Superior temporal gyrus (tissue), 1 donor: Measurements from ENCODE around the gene GNGT2.
A peak's percentile ranks its signal among the peaks of the same experiment; 100 is the strongest.

Experiments used
- DNase-seq: peaks from one replicate; pipeline ENCODE4 v3.0.0-alpha.2; 2016; ENCODE audit errors: extremely low spot score

Gene GNGT2

GRCh38 chr17:49210158-49211029, at the start of gene GNGT2, which contains the start of gene ABI3:
Gene GNGT2 (minus strand): TSS chr17:49210574. CDS start chr17:49207422, 3,152 bp downstream.
Gene ABI3 (plus strand): TSS chr17:49210707. CDS start chr17:49210725, 18 bp downstream.
- DNase-seq, result no peak

DNA sequence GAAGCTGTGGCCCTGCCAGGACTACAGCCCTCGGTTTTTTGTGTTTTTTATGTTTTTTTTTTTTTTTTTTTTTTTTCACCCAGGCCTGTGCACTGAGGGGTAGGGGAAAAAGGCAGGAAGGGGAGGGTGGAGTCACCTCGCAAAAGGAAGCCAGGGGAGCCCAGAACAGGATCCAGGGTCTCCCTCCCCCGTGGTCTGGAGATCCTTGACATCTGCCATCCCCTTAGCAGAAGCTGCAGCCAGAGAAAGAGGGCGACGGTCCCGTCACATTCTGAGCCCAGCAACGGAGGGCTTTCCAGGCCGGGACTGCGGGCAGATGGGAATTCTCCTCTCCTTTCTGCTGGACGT, 49.3 kb upstream of the GNGT2 start:
- no peak for DNase-seq

DNA sequence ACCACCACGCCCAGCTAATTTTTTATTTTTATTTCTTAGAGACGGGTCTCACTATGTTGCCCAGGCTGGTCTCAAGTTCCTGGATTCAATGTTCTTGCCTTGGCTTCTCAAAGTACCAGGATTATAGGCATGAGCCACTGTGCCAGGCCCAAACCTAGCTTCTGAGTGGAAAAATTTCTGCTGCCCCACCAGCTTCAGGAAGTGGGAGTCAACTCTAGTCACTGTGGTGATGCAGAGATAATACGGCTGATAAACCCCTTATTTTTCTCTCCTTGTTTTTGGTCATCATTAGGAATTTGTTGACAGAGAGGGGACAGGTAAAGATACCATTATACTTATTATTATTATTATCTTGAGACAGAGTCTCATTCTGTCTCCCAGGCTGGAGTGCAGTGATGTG, 48.0 kb upstream of the GNGT2 start:
- DNase-seq, result no peak

- no peak for DNase-seq
These were observed 44.8 kb upstream of the GNGT2 start for GRCh38 chr17:49255125-49255524.

- no peak for DNase-seq
These were observed 43.7 kb upstream of the GNGT2 start for GRCh38 chr17:49254066-49254465.

GRCh38 chr17:49252148-49252695, 41.8 kb upstream of the GNGT2 start:
- DNase-seq, result no peak

DNA sequence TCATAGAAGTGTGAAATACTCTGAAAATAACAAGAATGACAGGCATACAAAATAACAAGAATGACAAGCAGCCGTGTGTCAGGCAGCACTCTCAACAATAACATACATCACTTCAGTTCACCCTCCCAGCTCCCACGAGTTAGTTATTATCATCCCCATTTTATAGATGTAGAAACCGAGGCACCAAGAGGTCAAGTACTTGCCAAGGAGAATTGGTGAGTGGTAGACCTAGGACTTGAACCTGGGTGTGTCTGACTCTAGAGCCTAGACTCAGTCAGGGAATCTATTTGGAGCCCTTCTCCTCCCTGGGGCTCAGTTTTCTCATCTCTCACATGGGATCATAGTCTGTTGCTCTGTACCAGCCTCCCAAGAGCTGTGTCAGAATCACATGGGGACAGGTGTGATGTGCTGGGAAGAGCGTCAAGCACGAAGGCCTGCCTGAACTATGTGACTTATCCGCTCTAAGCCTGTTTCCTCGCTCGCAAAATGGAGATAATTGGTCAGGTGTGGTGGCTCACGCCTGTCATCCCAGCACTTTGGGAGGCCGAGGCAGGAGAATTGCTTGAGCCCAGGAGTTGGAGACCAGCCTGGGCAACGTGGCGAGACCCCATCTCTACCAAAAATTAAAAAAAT, 39.6 kb upstream of the GNGT2 start:
- no peak for DNase-seq

DNA sequence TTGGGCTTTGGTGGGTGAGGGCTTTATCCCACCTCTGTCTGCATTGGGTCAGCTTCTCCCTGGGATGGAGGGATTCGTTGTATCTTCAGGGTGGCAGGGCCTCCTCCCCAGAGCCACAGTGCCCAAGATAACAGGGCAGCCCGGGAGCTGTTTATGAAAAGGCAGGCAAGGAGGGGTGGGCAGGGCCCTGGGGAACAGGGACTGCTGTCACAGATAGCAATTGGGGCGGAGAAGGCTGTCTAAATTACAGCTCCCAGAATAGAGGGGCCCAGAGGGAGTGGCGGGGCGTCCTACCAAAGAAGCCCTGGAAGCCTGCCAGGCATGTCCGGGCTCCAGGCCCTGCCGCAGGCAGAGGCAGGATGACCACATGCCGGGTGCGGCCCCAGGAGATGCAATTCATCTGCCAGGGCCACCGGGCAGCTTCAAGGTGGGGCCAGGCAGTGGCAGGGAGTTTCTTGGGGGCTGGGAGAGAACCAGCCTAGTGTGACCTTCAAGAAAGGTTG, 39.0 kb upstream of the GNGT2 start:
- DNase-seq, result no peak

GRCh38 chr17:49247944-49248343, 37.6 kb upstream of the GNGT2 start:
- no peak for DNase-seq

- no peak for DNase-seq
These were observed 34.5 kb upstream of the GNGT2 start for GRCh38 chr17:49244839-49245238.

DNA sequence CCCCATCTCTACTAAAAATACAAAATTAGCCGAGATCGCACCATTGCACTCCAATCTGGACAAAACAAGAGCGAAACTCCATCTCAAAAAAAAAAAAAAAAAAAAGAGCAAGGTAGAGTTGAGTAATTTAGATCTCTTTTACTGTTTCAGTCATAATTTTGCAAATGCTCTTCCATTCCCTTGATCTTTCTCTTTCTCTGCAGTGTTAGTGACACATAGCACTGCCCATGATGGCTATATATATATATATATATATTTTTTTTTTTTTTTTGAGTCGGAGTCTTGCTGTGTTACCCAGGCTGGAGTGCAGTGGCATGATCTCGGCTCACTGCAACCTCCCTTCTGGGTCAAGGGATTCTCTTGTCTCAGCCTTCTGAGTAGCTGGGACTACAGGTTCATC, 32.4 kb upstream of the GNGT2 start:
- DNase-seq, result no peak

- no peak for DNase-seq
These were observed 31.5 kb upstream of the GNGT2 start for GRCh38 chr17:49241692-49242397.

- DNase-seq, result no peak
These were observed 30.7 kb upstream of the GNGT2 start for GRCh38 chr17:49241040-49241439.

GRCh38 chr17:49240619-49241018, 30.2 kb upstream of the GNGT2 start:
- DNase-seq, result no peak

DNA sequence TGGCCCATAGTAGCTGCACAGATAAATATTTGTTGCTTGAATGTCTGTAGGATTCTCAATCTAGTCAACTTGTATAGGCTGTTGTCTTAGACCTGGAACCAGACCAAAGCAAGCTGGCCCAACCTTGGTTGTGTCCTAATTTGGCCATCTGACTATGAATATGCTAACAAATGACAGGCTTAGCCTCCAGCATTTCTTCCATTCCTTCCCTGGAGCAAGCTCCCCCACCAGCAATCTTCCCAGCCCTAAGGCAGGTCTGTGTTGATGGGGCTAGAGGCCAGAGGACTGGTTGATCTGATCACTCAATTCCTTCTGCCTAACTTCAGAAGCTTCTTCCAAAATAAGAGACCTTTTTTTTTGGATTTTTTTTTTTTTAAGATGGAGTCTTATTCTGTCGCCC, 29.6 kb upstream of the GNGT2 start:
- DNase-seq, result no peak

DNA sequence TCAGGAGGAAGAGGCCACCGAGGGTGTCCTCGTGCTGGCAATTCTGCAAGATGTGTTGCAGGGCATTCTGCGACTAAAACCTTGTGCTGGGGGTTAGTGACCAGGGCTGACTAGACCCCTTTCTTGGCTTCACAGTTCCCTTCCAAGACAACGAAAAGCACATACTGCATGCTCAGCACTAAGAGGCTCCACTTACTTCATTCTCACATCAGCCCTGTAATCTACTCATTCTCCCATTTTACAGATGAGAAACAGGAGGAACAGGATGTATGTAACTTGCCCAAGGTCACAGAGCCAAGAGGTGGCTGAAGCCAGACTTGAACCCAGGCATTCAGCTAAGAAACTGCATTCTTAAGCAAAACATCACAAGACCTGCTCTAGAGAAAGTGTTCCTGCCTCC, 25.5 kb upstream of the GNGT2 start:
- DNase-seq, result no peak

GRCh38 chr17:49234509-49235080, 24.2 kb upstream of the GNGT2 start:
- no peak for DNase-seq

- no peak for DNase-seq
These were observed 21.2 kb upstream of the GNGT2 start for GRCh38 chr17:49231563-49231894.

DNA sequence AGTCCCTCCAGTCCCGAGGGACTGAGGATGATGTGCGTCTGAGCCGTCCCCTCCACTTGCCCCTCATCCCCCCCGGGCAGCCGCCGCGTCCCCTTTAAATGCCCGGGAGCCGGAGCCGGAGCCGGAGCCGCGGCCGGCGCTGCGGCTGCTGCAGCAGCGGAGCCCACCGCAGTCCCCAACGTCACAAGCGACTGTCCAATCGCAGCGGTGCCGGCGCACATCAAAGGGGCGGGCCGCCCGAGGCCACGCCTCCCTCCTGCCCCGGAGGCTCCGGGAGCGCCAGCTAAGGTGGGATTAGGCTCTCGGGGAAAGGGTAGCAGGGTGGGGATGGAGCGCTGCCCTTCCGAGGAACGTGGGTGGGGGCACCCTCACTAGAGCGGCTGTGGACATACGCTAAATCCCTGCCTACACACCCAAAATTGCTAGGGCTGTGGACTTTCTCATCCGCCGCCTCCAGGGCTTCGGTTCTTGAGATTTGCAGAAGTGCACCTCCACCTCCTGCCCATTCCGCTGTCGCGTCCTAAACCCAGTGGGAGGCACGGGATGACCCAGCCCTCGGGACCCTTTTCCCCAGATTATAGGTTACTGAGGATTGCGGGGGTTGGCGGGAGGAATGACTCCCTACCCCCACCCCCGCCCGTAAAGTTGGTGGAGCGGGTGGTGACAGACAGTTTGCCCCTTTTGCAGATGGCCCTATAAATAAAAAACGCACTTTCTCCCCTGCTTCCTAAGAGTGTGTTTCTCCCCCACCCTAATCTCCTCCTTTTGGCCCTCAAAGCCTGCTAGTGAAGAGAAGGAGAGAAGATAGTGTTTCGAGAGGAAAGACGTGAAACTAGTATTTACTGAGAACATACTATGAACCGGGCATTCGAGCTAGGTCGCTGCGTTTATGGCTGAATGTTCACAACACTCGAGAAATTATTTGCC, 20.5 kb upstream of the GNGT2 start, which contains the start of gene PHOSPHO1:
Gene PHOSPHO1, minus strand, starts transcription at position 152 of the 927 bp plus-strand sequence. CDS start 4,096 bp downstream, outside the sequence.
- DNase-seq, result peak; percentile 81

- no peak for DNase-seq
These were observed 19.6 kb upstream of the GNGT2 start for GRCh38 chr17:49229805-49230600.
